ENCODE results near the gene TIGD6. TPM values are rescaled to one million over a fixed set of nuclear protein-coding genes. Genes with fewer than 3 reads are reported as not detected.

TIGD6 gene
- total RNA-seq, 3 donors from 2014 or later, result 1.9 to 2.4 (median 2.1) TPM

DNA sequence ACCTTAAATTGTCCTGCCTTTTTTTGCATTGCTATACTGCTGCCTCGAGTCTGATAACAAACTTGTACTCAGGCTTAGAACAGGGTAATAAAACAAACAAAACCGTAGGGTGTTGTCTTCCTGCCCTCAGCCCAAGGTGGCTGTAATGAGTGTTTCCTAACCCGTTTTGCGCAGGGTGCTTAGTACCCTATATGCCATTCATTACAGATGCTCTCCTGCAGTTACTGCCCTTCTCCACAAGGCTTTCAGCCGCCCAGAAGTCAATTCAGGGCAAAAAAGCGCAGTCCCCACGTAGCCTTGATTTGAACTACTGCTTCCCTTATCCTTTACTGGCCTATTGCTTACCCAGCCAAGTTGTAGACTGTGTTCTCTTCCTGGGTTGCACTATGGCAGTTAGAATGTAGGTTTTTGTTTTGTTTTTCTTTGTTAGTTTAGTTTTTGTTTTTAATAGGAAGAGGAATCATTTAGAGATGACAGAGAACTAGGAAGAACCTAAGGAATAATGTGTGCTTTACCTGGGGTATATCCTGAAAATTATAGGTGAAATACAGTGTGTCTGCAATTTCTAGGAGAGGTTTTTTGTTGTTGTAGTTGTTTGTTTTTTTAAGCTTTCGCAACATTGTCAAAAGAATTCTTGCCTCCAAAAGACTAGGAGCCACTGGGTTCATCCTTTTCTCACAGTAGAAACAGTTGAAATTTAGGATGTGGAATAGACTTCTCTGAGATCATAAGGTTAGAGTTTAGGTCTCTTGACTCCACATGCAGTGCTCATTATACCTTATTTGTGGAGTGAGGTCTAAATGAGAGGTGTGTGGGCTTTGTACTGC, 1.4 kb upstream of the TIGD6 start:
- Mint-ChIP-seq H3K4me3 (peak overlapping the region; percentile 93), H3K9me3 (no peaks in the 10 kb centered on the region), H3K4me1 (ENCODE audit: low read depth) (peaks cover 39% of the 10 kb centered on the region), H3K36me3 (ENCODE audit: insufficient read depth) (peaks cover 20% of the 10 kb centered on the region), H3K27me3 (ENCODE audit: low read depth) (no peaks in the 10 kb centered on the region)
- peak; percentile 64 to 68 for ATAC-seq
- DNase-seq, result peak; percentile 43

DNA sequence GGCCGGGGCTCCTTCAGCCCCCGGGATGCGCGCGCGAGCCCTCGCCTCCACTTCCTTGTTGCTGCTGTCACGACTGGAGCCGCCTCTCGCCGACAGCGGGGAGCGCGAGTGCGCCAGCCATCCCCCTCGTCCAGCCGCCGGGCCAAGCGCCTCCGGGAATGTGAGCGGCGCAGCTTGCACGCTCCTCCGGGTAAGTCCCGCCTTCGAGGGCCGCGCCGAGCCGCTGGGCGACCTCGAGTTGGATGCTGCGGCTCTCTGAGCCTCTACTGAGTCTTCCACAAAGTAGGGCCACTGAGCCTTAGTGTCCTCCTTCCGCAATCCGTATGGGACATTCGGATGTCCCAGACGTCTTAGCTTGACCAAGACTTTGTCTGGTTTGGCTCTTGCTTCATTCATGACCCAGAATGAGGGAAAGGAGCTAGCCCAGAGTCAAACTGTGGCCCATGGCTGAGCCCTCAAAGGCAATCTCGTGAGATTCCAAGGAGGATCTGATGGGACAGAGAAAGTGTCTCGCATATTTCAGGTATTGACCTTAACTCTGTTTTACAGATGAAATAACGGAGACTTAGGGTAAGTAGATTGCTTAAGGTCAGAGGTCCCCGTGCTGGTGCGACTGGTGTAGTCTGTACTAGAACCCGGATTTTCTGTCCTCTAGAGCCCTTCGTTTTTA, 671 bp upstream of the TIGD6 start:
- Mint-ChIP-seq H3K36me3 (ENCODE audit: insufficient read depth) (peaks cover 16% of the 10 kb centered on the region), H3K27me3 (ENCODE audit: low read depth) (no peaks in the 10 kb centered on the region), H3K4me1 (ENCODE audit: low read depth) (peaks cover 39% of the 10 kb centered on the region), H3K4me3 (peak overlapping the region; percentile 93), H3K9me3 (no peaks in the 10 kb centered on the region)
- DNase-seq (peak; percentile 24), ATAC-seq (peak; percentile 29 to 31)

DNA sequence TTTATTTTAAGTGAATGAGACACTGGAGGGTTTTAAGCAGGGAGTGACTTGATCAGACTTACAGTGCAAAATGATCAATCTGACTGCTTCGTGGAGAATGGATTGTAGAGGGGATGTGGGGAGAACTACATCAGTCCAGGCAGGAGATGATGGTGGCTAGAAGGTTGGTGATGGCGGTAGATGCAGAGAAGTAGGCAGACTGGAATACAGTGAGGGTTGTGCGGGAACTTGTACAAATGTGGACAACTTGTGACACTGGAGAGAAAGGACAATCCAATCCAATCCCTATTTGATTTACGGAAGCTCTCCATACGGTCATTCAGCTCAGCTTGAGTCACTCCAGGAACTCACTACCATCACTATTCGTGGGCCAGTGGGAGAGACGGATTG, 593 bp downstream of the TIGD6 start:
- Mint-ChIP-seq H3K4me1 (ENCODE audit: low read depth) (peaks cover 37% of the 10 kb centered on the region), H3K4me3 (peak overlapping the region; percentile 93), H3K36me3 (ENCODE audit: insufficient read depth) (peaks cover 16% of the 10 kb centered on the region), H3K27me3 (ENCODE audit: low read depth) (no peaks in the 10 kb centered on the region), H3K9me3 (no peaks in the 10 kb centered on the region)
- DNase-seq, result no peak
- no peak for ATAC-seq

DNA sequence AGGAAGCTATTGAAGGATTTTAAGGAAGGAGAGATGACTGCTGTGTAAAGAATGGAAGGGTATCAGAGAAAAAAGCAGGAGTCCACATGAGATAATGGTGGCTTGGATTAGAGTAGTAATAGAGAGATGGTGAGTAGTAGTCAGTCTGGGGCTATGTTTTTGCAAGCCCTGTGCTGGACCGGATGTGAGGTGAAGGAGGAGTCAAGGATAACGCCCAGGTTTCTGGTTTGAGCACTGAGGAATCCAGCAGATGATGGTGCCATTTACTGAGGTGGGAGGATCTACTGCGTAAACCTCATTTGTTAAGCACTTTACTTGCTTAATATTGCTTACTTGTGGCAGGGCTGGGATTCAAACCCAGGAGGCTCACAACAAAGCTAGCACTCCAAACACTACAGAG, 1.1 kb downstream of the TIGD6 start:
- DNase-seq, result no peak

DNA sequence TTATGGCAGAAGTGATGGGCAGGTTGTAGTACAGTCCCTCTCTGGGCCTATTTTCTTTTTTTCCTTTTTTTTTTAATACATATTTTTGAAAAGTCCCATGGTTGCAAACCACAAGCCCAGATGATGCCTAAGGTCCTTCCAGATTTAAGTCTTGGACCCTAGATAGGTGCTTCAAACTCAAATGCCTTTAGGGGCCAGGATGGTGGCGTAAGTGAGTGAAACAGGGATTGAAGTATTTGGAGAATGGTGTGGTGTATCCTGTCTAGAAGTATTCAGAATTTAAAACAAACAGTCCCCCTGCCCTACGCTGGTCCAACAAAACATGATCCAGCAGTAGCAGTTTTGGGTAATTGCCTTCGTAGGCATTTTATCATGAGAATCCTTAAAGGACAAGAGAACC, 2.2 kb downstream of the TIGD6 start:
- H3K36me3 Mint-ChIP-seq (ENCODE audit: insufficient read depth), result peaks cover 7% of the 10 kb centered on the region
- DNase-seq (no peak), ATAC-seq (no peak)
- H3K27me3 Mint-ChIP-seq (ENCODE audit: low read depth), result no peaks in the 10 kb centered on the region
- H3K4me3 Mint-ChIP-seq, result no peak overlapping the region
- no peaks in the 10 kb centered on the region for H3K9me3 Mint-ChIP-seq
- H3K4me1 Mint-ChIP-seq (ENCODE audit: low read depth), result peaks cover 30% of the 10 kb centered on the region

More for the DNA sequence above, 1.1 kb downstream of the TIGD6 start:
- Mint-ChIP-seq H3K27me3 (ENCODE audit: low read depth) (no peaks in the 10 kb centered on the region), H3K9me3 (no peaks in the 10 kb centered on the region), H3K36me3 (ENCODE audit: insufficient read depth) (peaks cover 12% of the 10 kb centered on the region), H3K4me3 (peak overlapping the region; percentile 93), H3K4me1 (ENCODE audit: low read depth) (peaks cover 35% of the 10 kb centered on the region)
- no peak for ATAC-seq

DNA sequence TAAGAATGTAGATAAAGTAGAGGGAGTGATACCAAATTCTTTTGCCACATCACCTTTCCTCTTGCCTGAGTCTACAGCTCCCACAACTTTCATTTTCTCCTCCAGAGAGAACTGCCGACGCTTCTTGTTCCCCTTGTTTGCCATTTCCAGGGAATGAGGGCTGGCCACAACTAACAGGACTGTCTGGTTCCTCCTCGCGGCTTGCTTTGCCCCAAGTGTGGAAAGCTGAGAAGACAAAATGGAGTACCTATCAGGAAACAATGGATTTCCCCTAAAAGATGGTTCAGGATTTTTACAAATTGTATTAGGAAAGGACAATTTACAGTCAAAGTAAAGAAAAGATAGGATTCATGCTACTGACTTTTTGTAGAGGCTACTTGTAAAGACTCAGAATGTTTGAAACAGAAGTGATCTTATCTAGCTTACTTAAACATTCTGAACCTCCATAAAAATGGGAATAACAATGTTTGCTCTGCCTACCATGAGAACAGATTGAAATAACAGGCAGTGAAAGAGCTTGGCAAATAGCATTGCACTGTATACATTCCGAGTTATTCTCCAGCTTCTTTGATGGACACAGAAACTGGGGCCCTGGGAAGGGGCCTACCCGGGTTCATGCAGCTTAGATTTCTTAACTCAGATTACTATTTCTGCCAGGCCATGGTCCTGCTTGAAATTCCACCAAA, 4.1 kb downstream of the TIGD6 start:
- no peak overlapping the region for H3K4me3 Mint-ChIP-seq

DNA sequence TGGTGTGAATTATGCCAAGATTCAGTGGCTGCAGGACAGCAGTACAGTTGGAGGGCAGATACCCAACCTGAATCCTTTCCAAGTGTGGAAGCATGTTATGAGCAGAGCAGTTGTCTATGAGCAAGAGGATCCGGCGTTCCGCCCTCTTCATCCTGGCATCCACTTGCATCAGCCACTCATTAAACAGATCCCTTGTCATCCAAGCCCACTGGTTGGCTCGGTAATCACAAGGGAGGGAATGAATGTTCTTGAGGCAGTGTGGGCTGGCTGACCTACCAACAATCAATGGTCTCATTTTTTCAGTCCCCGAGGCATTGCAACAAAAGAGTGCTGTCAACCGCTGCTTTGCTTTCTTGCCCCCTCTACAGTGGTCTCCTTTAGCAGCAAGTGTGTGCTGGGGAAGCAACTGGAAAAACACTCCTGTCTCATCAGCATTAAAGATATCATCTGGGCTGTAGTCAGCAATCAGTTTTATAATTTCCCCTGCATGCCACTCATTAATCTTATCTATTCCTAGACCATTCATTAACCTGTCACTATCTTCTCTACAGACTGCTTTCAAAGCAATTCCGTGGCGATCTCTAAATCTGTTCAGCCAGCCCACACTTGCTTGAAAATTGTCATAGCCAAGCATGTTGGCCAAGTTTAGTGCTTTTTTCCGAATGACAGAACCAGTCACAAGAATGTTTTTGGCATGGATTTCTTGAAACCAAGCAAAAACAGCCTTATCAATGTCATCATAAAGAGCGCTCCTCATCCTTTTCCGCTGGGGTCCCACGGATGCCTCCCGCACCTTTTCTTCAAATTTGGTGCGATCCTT, 4.9 kb downstream of the TIGD6 start:
- ATAC-seq (no peak), DNase-seq (no peak)
- Mint-ChIP-seq H3K36me3 (ENCODE audit: insufficient read depth) (peaks cover 5% of the 10 kb centered on the region), H3K4me3 (no peak overlapping the region), H3K9me3 (no peaks in the 10 kb centered on the region), H3K27me3 (ENCODE audit: low read depth) (no peaks in the 10 kb centered on the region), H3K4me1 (ENCODE audit: low read depth) (peaks cover 15% of the 10 kb centered on the region)

More for the DNA sequence above, 4.1 kb downstream of the TIGD6 start:
- no peaks in the 10 kb centered on the region for H3K27me3 Mint-ChIP-seq (ENCODE audit: low read depth)
- DNase-seq (no peak), ATAC-seq (no peak)
- peaks cover 15% of the 10 kb centered on the region for H3K4me1 Mint-ChIP-seq (ENCODE audit: low read depth)
- H3K9me3 Mint-ChIP-seq, result no peaks in the 10 kb centered on the region
- H3K36me3 Mint-ChIP-seq (ENCODE audit: insufficient read depth), result peaks cover 5% of the 10 kb centered on the region

DNA sequence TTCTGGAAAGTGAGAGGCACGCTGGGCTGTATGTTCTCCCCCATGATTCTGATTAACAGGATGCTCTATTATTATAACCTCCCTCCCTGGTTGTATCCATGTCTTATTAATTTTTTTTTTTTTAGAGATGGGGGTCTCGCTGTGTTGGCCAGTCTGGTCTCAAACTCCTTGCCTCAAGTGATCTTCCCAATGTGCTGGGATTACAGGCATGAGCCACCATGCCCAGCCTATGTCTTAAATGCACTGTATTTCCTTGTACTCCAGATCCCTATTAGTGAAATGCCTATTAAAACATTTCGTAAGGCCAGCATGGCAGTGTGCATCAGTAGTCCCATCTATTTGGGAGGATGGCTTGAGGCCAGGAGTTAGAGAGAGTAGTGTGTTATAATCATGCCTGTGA, 7.0 kb downstream of the TIGD6 start:
- ATAC-seq, result no peak
- Mint-ChIP-seq H3K27me3 (ENCODE audit: low read depth) (no peaks in the 10 kb centered on the region), H3K36me3 (ENCODE audit: insufficient read depth) (peaks cover 5% of the 10 kb centered on the region), H3K4me3 (no peak overlapping the region), H3K4me1 (ENCODE audit: low read depth) (no peaks in the 10 kb centered on the region), H3K9me3 (no peaks in the 10 kb centered on the region)
- DNase-seq, result no peak

DNA sequence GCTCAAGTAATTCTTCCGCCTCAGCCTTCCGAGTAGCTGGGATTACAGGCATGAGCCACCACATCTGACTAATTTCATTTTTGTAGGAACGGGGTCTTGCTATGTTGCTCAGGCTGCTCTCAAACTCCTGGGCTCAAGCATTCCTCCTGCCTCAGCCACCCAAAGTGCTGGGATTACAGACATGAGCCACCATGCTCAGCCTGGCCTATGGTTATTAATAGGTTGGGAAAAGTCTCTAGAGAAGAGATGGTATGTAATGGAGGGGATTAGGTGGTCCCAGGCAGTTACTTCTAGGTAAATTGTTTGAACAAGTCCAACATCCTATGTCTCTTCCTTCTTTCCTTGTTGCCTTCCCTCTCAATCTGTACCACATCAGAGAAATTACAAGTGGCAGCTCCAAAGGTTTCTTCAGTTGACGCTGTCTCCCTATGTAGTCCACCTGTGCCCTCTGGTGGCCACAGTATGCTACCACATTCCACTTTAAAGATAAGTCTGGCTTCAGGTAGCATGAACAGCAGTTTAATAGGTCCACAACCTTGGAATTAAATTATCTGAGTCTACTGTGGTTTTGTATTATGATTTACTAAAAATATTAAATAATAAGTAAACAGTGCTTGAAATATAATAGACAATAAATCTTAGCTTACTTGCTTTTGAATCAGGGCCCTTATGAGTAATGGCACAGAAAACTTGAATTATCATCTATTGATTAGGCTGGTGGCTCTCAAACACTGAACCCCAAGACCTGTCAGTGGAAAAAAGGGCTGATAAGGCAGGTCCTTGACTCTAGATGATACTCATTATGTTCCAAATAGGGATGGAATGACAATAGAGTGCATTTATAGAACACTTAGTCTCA, 9.7 kb downstream of the TIGD6 start:
- H3K36me3 Mint-ChIP-seq (ENCODE audit: insufficient read depth), result peaks cover 5% of the 10 kb centered on the region
- H3K4me1 Mint-ChIP-seq (ENCODE audit: low read depth), result no peaks in the 10 kb centered on the region
- peak; percentile 75 to 94 for ATAC-seq
- no peaks in the 10 kb centered on the region for H3K9me3 Mint-ChIP-seq
- DNase-seq, result peak; percentile 69
- no peak overlapping the region for H3K4me3 Mint-ChIP-seq
- H3K27me3 Mint-ChIP-seq (ENCODE audit: low read depth), result no peaks in the 10 kb centered on the region

DNA sequence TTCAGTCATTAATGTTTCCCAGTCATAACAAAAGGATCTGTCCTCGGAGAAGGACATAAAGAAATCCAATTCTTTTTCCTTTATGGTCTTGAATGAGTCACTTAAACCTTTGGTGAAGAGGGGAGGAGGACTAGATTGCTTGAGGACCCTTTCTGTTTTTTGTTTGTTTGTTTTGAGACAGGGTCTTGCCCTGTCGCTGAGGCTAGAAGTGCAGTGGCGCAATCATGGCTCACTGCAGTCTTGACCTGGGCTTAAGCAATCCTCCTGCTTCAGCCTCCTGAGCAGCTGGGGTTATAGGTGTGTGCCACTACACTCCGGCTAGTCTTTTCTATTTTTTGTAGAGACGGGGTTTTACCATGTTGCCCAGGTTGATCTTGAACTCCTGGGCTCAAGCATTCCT, 12.3 kb downstream of the TIGD6 start:
- Mint-ChIP-seq H3K36me3 (ENCODE audit: insufficient read depth) (no peaks in the 10 kb centered on the region), H3K4me3 (no peak overlapping the region), H3K9me3 (no peaks in the 10 kb centered on the region), H3K27me3 (ENCODE audit: low read depth) (no peaks in the 10 kb centered on the region), H3K4me1 (ENCODE audit: low read depth) (no peaks in the 10 kb centered on the region)
- DNase-seq, result no peak
- ATAC-seq, result no peak

DNA sequence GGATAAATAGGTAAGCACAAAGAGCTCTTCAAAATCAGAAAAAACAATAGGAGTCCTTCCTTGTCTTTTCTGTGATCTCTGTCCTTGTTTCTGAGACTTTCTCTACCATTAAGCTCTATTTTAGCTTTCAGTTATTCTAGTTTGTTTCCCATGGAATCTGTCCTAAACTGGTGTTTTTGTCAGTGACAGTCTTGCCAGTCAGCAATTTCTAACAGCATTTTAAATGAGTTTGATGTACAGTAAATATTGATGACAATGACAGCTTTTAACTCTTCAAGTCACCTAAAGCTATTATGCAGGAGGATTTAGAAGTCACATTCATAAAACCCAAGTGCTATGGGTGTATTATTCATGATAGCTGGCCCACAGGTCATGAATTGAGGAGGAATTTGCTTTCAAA, 17.9 kb downstream of the TIGD6 start:
- Mint-ChIP-seq H3K4me1 (ENCODE audit: low read depth) (no peaks in the 10 kb centered on the region), H3K4me3 (no peak overlapping the region), H3K9me3 (no peaks in the 10 kb centered on the region), H3K27me3 (ENCODE audit: low read depth) (no peaks in the 10 kb centered on the region), H3K36me3 (ENCODE audit: insufficient read depth) (peaks cover 22% of the 10 kb centered on the region)
- DNase-seq, result no peak
- ATAC-seq, result no peak

DNA sequence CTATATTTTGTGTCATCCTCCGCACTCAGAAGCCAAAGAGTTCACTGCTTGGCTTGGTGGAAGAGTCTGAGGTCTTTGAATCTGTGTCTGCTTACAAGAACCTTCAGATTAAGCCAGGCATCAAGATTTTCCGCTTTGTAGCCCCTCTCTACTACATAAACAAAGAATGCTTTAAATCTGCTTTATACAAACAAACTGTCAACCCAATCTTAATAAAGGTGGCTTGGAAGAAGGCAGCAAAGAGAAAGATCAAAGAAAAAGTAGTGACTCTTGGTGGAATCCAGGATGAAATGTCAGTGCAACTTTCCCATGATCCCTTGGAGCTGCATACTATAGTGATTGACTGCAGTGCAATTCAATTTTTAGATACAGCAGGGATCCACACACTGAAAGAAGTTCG, 19.2 kb downstream of the TIGD6 start:
- Mint-ChIP-seq H3K36me3 (ENCODE audit: insufficient read depth) (peaks cover 27% of the 10 kb centered on the region), H3K27me3 (ENCODE audit: low read depth) (no peaks in the 10 kb centered on the region), H3K4me1 (ENCODE audit: low read depth) (no peaks in the 10 kb centered on the region), H3K4me3 (no peak overlapping the region), H3K9me3 (no peaks in the 10 kb centered on the region)
- DNase-seq (no peak), ATAC-seq (no peak)

DNA sequence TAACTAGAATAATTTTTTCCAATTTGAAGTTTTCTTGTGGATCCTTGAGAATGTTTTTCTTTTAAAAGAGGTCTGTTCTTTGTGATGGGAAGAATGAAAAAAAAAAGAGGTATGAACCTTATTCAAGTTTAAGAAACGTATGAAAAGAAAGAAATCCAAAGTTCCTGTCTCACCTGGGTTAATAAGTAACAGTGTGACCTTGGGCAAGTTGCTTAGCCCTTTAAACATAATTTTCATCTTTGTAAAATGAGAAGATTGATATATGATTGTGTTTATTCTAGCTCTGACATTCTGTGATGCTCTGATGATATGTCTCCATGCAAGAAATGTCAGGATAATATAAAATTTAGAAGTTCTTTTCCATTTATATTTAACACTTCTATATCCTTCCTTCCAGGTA, 20.6 kb downstream of the TIGD6 start:
- Mint-ChIP-seq H3K27me3 (ENCODE audit: low read depth) (no peaks in the 10 kb centered on the region), H3K9me3 (no peaks in the 10 kb centered on the region), H3K36me3 (ENCODE audit: insufficient read depth) (peaks cover 30% of the 10 kb centered on the region), H3K4me3 (no peak overlapping the region), H3K4me1 (ENCODE audit: low read depth) (peaks cover 2% of the 10 kb centered on the region)
- DNase-seq (no peak), ATAC-seq (no peak)

Data from activated T-cell treated with anti-CD3 and anti-CD28 coated beads, Interleukin-2, amount 50 U/mL, for 4 hours (primary cell).